H4 (cell line): ENCODE data around the gene TRIAP1. TPM values are rescaled to one million over a fixed set of nuclear protein-coding genes. Genes with fewer than 3 reads are reported as not detected.

Source experiments
- total RNA-seq: library from RNA; depleted of rRNA; stranded (reverse); fragments of >200 nt; shearing (Covaris generic); gene quantifications from 2 replicates; pipeline ENCODE4 v1.2.3, GENCODE V29; 2014; rRNA removed

The TRIAP1 gene
- total RNA-seq, 1 experiment from 2014 or later = 83.2 TPM

Other genes starting within 250 kb of the TRIAP1 start
- 6,442 and 6,835 TPM in 2 replicates for gene RPLP0, start 245.3 kb downstream of the TRIAP1 start, total RNA-seq
- 18.7 and 31.3 TPM in 2 replicates for gene PXN, start 180.7 kb downstream of the TRIAP1 start, total RNA-seq
- gene RNU4-2, start 154.5 kb downstream of the TRIAP1 start, total RNA-seq = under 0.01 TPM in 1 of 2 replicates, not detected in the other
- gene RNU4-1, start 153.1 kb downstream of the TRIAP1 start, total RNA-seq = under 0.01 TPM in 2 replicates
- 2.4 and 6.8 TPM in 2 replicates for gene SIRT4, start 144.1 kb downstream of the TRIAP1 start, total RNA-seq
- gene PLA2G1B, start 118.6 kb downstream of the TRIAP1 start, total RNA-seq = not detected in 2 replicates
- 0.35 and 0.72 TPM in 2 replicates for gene MSI1, start 77.2 kb downstream of the TRIAP1 start, total RNA-seq
- gene COX6A1, start 8.3 kb downstream of the TRIAP1 start, total RNA-seq = 602 and 637 TPM in 2 replicates
- 21.2 and 24.8 TPM in 2 replicates for gene GATC, start 60 bp upstream of the TRIAP1 start, total RNA-seq
- gene SRSF9, start 23.4 kb upstream of the TRIAP1 start, total RNA-seq = 221 and 252 TPM in 2 replicates
- 538 and 559 TPM in 2 replicates for gene DYNLL1, start 49.7 kb upstream of the TRIAP1 start, total RNA-seq
- 47.9 and 50.9 TPM in 2 replicates for gene COQ5, start 82.8 kb upstream of the TRIAP1 start, total RNA-seq
- gene RNF10, start 88.0 kb upstream of the TRIAP1 start, total RNA-seq = 59.4 and 74.9 TPM in 2 replicates
- gene POP5, start 135.0 kb upstream of the TRIAP1 start, total RNA-seq = 71.1 and 77.5 TPM in 2 replicates
- gene CABP1, start 194.2 kb upstream of the TRIAP1 start, total RNA-seq = not detected in 2 replicates
- gene MLEC, start 240.8 kb upstream of the TRIAP1 start, total RNA-seq = 136 and 137 TPM in 2 replicates